Hepatic stellate cell (primary cell): ENCODE data around the gene MOV10L1.

Experiments used
- DNase-seq: peaks from one replicate; pipeline ENCODE4 v3.0.0; 2011; ENCODE audit warnings: low spot score

MOV10L1 gene

GRCh38 chr22:50205781-50206569, 116.2 kb downstream of the MOV10L1 start:
- no peak for DNase-seq

GRCh38 chr22:50206599-50206998, 116.8 kb downstream of the MOV10L1 start:
- DNase-seq: no peak

- DNase-seq: no peak
These were observed 117.8 kb downstream of the MOV10L1 start for GRCh38 chr22:50207383-50208140.

- no peak for DNase-seq
These were observed 118.7 kb downstream of the MOV10L1 start for GRCh38 chr22:50208430-50208938.

- DNase-seq: no peak
These were observed 119.4 kb downstream of the MOV10L1 start for GRCh38 chr22:50208939-50209892.

GRCh38 chr22:50209893-50210292, 120.1 kb downstream of the MOV10L1 start:
- peak; percentile 87 for DNase-seq

GRCh38 chr22:50210378-50211139, 120.8 kb downstream of the MOV10L1 start:
- DNase-seq: no peak

GRCh38 chr22:50211147-50211546, 121.3 kb downstream of the MOV10L1 start:
- DNase-seq: no peak
